ENCODE results near the gene THAP12.

DNA sequence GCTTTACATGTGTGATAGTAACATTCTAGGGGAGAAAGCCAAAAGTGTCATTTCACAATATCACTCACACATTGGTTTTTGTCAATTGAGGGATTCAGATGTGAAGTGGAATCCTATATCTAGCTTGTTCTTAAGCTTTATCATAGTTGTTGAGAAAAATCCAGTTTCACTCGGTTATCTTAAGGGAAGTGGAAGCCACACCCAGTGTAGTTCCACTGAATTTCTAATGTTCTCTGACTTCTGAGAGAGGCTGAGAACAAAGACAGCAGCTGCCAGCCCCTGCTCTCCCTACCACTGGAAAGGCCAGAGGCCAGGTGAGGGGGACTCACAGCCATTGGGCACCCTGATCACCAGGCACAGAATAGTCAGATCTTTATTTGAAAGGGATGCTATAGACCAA lies 53.7 kb downstream of the THAP12 start:
- TF ChIP-seq, protein P1, sequence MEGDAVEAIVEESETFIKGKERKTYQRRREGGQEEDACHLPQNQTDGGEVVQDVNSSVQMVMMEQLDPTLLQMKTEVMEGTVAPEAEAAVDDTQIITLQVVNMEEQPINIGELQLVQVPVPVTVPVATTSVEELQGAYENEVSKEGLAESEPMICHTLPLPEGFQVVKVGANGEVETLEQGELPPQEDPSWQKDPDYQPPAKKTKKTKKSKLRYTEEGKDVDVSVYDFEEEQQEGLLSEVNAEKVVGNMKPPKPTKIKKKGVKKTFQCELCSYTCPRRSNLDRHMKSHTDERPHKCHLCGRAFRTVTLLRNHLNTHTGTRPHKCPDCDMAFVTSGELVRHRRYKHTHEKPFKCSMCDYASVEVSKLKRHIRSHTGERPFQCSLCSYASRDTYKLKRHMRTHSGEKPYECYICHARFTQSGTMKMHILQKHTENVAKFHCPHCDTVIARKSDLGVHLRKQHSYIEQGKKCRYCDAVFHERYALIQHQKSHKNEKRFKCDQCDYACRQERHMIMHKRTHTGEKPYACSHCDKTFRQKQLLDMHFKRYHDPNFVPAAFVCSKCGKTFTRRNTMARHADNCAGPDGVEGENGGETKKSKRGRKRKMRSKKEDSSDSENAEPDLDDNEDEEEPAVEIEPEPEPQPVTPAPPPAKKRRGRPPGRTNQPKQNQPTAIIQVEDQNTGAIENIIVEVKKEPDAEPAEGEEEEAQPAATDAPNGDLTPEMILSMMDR (IDR thresholded peaks at IDR 0.05), result no peak
- no peak for TF ChIP-seq POLR2A (IDR thresholded peaks at IDR 0.05)

All from Peyer's patch (tissue), 4 donors.